Ecto neural progenitor cell (in vitro differentiated cells): ENCODE data around the gene PCK2.
"Not testable (repeated sequence)": the region's sequence is repeated elsewhere in the genome, so short reads cannot be mapped to it uniquely, and the experiment has no call there.

Source experiments
- DNase-seq: peaks from one replicate; pipeline ENCODE4 v3.0.0-alpha.2; 2018; ENCODE audit warnings: low spot score

PCK2 gene

DNA sequence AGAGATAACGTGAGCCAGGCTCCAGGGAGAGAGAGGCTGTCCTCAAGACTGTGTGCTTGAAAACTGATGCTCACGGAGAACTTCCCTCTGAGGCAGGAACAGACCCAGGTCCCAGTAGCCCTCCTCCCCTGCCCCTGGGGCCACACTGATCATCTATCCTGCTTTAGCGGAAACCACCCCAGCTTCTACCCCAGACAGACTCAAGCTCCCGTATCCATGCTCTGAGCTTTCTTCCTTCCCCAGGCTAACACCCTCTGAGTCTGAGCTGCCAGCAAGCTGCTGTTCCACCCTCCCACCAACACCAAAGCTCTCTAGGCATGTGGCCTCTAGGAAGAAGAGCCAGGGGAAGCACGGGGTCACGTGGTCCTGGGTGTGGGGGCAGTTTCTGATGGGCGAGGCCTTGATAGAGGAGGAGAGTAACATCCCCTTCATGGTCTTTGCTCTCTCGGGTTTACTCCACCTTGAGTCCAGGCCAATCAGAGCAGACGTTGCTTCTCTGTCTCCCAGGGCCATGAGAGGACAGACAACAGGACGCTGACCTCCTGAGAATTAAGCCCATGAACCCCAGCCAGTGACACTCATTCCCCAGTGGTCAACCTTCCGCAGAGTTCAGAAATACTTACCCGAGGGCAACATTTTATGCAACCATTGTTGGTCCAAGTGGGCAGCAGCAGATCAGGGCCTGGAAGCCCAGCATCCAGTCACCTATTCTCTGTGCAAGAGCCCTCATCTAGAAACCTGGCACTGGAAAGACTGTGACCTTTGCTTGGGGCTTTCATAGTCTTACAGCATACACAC is 1.4 kb downstream of the PCK2 start:
- peak; percentile 79 for DNase-seq

DNA sequence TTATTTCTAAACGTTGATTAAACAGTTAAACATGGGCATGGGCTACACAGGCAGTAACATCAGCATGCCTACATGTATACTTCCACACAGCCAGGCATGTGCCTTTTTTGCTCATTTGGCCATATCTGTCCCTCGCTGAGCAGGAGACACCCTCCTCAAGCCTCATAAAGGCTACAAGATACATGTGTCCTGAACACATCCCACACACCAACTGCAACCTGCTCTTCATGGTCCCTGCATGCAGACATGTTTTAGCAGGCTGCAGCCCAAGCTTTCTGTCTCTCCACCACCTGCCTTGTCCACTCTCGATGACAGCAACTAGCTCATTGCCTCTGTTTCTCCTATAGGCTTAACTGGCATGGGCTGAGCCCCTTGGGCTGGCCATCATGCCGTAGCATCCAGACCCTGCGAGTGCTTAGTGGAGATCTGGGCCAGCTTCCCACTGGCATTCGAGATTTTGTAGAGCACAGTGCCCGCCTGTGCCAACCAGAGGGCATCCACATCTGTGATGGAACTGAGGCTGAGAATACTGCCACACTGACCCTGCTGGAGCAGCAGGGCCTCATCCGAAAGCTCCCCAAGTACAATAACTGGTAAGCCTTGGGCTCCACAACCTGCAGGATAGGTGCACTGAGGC is 2.6 kb downstream of the PCK2 start:
- DNase-seq = no peak

DNA sequence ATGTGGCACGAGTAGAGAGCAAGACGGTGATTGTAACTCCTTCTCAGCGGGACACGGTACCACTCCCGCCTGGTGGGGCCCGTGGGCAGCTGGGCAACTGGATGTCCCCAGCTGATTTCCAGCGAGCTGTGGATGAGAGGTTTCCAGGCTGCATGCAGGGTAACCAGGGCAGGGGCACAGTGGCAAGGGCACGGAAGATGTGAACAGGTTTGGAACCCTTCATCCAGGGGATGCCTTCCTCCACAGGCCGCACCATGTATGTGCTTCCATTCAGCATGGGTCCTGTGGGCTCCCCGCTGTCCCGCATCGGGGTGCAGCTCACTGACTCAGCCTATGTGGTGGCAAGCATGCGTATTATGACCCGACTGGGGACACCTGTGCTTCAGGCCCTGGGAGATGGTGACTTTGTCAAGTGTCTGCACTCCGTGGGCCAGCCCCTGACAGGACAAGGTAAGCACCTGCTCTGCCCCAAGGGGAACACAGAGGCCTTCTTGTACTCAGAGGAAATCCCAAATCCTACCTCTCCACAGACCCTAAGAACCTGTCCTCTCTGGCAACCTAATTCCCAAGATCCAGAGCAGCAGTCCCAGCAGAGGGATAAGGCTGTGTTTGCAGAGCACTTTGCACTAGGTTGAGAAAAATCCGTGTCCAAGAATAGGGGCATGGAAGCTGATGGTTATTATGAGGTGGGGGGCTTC is 4.3 kb downstream of the PCK2 start:
- DNase-seq = no peak

DNA sequence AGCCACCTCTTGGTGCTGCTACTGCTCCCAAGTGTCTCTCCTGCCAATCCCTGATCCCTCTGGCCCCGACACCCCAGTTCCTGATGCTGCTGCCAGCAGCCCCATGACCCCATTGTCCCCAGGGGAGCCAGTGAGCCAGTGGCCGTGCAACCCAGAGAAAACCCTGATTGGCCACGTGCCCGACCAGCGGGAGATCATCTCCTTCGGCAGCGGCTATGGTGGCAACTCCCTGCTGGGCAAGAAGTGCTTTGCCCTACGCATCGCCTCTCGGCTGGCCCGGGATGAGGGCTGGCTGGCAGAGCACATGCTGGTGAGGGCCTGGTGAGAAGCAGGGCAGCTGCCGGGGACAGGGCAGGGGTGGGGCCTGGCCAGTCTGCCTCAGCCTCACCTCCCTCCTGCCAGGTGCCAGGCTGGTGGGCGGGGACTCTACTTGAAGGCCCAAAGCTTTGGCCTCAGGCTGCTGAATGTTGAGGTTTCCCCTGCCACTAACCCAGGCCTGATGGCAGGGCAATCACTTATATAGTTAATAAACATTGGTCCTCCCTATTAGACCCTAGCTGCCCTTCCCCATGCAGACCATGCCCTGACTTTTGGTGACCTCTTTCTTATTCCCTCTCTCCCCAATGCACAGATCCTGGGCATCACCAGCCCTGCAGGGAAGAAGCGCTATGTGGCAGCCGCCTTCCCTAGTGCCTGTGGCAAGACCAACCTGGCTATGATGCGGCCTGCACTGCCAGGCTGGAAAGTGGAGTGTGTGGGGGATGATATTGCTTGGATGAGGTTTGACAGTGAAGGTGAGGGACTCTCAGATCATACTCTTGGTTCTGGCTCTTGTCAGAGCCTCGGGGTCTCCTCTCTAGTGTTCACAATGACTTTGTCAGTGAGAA is 5.1 kb downstream of the PCK2 start:
- DNase-seq = no peak

DNA sequence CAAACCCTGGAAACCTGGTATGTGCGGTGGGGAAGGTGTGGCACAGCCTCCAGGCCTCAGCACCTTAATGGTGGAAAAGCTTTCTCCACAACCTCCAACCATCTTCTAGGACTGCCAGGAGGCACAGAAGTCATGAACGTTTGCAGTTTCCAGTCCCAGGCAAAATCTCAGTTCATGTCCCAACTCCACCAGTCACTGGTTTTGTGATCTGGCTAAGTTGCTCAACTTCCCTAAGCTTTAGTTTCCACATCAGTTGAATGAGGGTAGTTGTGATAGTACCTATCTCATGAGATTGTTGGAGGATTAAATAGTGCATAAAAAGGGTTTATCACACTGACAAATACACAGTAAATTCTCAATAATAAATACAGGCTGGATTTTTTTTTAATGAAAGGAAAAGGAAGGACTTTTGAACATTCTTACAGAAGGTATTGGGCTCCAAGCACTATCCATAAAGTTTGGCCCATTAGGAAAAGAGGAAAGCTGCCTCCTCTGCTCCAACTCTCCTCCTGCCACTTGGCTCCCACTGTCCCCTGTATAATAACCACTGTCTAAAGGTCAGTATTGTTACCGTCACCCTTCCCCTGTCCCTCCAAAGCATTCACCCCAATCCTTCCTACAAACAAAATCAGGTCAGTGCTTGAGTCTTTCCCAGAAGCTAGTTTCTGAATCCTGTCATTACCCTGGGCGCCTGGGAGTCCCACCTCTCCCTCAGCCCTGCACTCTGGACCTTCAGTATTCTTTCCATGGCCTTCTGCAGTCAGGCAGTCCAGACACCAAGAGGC is 6.3 kb downstream of the PCK2 start:
- no peak for DNase-seq

DNA sequence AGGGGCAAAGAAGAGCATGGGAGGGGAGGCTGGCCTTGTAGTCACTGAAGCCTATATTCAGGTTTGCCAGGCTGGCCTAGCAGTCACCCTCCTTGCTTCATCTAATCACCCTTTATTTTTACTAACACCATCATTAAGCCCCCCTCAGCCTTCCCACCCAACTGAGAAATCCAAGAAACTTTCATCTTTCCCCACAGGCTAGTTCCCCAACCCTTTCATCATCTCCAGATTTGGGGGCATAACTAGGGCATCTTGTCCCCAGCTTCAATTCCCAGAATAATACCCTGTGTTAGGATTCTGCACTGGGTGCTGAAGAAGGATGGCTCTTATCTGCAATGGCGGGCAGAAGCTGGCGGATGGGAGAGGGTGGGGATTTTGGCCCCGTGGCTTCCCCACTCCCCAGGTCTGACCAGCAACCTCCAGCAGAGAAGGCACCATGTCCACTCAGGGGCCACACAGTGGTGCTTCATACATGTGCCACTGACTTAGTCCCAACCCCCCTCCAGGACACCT is 6.9 kb downstream of the PCK2 start:
- DNase-seq = no peak

DNA sequence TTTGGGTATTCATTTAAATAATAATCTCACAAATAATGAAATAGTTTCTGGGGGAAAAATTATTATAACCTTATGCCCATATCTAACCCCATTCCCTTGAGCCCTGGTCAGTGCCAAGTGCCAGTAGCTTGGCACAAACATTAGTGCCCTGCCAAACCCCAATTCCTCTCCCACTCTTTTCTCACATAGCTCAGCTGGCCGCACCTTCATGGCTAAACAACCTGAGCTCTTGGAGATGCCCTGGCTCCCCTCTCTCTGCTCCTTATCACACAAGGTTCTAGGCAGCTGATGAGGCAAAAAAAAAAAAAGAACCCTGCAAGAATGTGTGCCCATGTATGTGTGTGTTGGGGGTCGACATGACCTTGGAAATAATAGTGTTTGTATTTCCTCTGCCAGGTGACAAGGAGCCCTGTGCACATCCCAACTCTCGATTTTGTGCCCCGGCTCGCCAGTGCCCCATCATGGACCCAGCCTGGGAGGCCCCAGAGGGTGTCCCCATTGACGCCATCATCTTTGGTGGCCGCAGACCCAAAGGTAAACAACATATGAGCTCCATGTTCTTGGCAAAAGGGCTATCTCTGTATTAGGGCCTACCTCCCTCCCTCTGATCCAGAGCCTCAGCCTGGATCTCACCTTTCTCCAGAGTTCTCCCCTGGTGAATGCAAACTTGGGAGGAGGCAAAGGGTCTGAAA is 8.4 kb downstream of the PCK2 start:
- DNase-seq = no peak

DNA sequence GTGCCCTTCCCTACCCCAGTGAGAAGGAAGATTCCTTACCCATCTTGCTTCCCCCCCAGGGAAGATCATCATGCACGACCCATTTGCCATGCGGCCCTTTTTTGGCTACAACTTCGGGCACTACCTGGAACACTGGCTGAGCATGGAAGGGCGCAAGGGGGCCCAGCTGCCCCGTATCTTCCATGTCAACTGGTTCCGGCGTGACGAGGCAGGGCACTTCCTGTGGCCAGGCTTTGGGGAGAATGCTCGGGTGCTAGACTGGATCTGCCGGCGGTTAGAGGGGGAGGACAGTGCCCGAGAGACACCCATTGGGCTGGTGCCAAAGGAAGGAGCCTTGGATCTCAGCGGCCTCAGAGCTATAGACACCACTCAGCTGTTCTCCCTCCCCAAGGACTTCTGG is 9.3 kb downstream of the PCK2 start:
- DNase-seq = no peak

DNA sequence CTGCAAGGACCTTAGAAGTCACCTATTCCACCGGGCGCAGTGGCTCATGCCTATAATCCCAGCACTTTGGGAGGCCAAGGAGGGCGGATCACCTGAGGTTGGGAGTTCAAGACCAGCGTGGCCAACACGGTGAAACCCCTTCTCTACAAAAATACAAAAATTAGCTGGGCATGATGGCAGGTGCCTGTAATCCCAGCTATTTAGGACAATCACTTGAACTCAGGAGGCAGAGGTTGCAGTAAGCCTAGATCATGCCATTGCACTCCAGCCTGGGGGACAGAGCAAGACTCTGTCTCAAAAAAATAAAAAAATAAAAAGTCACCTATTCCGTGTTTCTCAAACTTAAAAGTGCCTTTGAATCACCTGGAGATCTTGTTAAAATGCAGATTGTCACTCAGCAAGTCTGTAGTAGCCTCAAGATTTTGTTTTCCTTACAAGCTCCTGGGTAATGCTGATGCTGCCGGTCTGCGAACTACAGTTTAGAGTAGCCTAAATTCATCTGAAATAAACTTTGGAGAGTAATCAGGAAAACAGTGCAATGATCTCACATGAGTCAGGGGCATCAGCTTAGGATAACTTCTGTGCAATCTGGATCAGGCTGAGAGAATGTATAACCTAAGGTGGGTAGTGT is 11.6 kb downstream of the PCK2 start:
- DNase-seq = not testable (repeated sequence)

DNA sequence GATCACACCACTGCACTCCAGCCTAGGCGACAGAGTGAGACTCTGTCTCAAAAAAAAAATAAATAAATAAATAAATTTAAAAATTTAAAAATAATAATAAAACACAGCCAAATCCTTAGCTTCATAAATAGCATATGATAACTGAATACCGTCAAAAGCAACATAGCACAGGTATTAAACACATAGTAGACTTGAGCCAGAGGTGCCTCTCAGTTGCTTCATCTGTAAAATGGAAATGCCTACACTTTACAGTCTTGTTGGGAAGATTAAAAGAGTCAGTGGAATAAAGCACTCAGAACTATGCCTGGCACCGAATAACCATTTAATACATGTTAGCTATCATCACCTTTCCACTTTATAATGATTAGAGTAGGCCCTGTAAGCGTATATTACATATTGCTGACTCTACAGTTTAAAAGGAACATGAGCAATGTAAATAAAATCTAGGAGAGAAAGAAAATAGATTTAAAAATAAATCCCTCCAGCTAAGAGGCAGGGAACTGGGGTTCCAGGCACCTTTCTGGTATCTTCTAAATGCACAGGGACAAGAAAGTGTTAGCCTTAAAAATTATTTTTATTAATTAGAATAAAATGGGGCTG is 12.7 kb downstream of the PCK2 start:
- no peak for DNase-seq

DNA sequence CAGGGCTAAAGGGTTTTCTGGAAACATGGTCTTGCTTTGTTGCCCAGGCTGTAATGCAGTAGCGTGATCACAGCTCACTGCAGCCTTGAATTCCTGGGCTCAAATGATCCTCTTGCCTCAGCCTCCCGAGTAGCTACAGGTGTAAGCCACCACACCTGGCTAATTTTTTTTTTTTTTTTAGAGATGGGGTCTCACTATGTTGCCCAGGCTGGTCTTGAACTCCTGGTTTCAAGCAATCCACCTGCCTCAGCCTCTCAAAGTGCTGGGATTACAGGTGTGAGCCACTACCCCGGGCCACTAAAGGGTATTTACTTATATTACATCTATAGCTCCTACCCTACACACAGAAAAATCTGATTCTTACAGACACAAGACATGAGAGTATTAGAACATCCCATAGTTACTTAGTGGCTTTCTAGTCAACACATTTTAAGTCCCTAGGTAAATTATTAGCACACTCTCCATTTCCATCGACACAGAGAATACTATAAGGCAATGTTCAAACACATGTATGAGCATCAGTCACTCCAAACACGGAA is 14.3 kb downstream of the PCK2 start:
- DNase-seq = no peak

DNA sequence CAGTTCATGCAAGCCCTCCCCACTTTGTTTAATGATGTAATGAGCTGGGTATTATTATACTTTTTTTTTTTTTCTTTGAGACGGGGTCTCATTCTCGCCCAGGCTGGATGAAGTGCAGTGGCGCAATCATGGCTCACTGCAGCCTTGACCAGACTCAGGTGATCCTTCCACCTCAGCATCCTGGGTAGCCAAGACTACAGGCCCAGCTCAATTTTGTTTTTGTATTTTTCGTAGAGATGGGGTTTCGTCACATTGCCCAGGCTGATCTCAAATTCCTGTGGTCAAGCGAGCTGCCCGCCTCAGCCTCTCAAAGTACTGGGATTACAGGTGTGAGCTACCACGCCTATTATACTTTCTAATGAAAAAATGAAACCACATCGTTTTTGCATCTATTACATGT is 15.9 kb downstream of the PCK2 start:
- DNase-seq = no peak

DNA sequence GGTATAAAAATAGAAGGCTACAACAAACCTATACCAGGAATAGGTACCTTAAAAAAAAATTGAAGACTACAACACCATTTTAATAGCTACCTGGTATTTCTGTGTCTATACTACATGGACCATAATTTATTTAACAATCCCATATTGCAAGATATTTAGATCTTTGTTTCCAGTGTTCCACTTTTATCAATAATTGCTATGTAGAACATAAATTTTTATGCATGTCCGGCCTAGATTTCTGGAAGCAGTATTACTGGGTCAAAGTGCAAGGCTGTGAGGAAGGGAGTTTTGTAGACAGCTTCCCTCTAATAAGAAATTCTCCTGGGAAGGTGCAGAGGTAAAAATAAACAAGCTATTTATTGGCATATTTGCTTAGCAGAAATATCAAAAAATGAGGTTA is 16.4 kb downstream of the PCK2 start:
- DNase-seq = no peak

DNA sequence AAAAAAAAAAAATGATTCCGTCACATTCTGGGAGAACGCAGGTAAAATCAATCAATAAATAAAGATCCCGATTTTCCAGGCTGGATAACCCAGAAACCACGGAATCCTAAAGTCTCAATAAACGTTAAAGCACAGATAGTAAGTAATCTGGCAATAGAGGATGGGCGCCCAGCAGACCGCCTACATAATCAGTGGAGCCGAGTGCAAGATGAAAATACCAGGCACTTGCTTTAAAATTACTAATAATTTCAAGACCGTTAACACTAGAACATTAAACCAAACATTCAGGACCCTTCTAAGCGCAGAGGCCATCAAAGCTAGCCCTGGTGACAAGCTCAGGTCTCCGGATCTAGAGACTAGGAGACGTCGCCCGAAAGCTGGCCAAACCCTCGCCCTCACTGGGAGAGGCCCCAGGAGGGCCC is 19.3 kb downstream of the PCK2 start:
- DNase-seq = no peak

DNA sequence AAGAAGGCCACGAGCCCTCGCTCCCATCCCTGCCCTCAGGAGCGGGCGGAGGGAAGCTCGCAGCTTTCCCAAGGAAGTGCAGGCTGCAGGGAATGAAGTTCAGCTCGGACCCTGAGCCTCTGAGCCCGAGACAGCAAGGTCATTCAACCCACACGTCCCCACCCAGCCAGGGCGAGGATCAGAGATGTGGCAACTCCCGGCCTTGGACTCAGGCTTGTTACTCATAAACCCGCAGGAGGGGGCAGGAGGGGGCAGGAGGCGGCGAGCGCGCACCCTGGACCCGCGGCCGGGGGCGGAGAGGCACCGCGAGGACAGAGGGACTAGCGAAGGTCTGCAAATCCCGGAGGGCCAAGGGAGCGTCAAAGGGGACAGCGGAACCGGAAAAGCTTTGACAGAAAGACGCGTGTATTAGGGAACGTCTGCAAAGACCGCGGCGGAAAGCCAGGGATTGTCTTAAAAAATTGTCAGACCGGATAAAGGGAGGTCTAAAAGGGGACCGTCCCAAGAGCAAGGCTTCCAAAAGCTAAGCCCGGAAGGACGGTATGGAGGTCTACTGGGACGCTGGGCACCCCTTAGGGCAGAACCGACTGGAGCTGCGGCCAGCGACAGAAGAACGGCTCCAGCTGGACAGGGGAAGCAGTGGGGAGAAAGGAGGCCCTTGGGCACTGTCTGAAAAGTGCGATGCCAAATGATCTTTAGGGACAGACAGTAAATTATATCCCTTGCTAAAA is 19.9 kb downstream of the PCK2 start:
- peak; percentile 88 for DNase-seq

DNA sequence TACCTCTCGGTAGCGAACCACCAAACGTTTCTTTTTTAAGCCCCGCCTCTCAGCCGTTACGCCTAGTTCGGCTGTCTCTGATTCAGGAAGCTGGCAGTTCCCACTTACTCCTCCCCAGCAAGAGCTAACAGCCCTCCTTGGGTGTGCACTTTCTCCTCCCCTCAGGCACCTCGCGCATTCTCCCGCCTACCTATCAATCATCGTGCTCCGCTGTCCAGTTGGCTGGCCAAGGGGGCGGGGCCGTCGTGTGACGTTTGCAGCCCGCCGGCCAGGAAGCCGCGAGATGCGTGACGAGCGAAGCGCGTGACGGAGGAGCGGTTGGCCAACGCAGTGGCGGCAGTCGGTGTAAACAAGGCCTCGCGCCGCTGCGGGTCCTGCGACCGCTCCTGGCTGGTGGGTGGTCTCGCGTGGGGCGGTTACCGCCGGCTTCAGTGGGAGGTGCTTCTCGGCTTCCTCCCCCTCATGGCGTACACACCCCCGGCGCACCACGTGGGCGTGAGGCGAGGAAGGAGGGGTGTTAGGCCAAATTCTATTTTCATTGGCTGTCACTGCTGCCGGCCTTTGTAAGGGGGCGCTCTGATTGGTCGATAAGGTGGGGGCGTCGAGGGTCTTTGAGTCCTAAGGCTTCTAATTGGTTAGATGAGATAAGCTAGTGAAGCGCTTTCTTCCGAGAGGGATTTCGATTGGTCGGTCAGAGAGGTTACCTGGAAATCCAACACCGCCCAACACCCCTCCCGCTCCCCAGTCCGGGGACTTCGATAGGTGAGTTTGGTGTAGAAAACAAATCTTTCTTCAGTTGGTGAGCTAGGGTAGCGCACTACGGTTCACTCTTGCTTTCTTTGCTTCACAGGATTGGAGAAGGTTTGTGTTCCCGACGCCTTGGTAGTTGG is 20.7 kb downstream of the PCK2 start, which contains the start of the genes DCAF11 and NRL:
Gene DCAF11 (plus strand): TSS at position 246 of the 890 bp plus-strand sequence. CDS start 818 bp downstream, outside the sequence.
Gene NRL (minus strand): TSS at position 418 of the 890 bp plus-strand sequence. CDS start 32,101 bp downstream, outside the sequence.
- DNase-seq = peak; percentile 99

DNA sequence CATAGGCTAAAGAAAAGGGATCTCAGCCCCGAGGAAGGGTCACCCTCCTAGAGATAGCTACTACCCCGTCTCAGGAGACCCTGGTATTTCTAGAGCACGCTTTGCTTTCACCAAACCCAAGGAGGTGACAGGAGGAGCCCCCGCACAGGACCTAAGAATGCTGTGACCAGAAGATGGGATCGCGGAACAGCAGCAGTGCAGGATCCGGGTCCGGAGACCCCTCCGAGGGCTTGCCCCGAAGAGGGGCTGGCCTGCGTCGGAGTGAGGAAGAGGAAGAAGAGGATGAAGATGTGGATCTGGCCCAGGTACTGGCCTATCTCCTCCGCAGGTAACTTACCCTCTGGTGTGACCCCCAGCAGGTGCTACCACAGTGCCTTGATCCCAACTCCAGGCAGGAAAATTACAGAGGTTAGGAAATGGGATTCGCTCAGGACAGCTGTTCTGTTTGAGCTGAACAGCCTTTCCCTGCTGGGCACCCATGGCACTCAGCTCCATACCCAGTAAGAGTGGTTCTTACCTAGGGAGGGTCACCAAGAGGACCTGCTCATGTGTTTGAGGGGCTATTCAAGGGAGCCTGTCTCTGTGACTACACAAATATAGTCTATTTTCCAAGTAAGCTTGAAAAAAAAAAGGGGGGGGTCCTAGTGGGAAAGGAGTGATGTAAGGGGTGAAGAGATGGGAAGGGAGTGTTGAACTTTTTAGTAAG is 21.5 kb downstream of the PCK2 start:
- no peak for DNase-seq
